Stimulated activated memory B cell treated with anti-CD40 and anti-IgM and Interleukin-4, amounts not matched to agents 10 μg/mL and 1 μg/mL and 100 μg/mL, for 72 hours (primary cell): ENCODE results near the gene TOP3A.

Source experiments
- ATAC-seq: fragments of 150-1000 bp; cut with Tn5 transposase; 2 replicates; pipeline ENCODE4 v1.10.0; 2021
- H3K27ac Mint-ChIP-seq: one replicate; pipeline ENCODE4 v1.8.0; 2022; ENCODE audit warnings: mild to moderate bottlenecking, mixed read lengths
- H3K27me3 Mint-ChIP-seq: one replicate; pipeline ENCODE4 v1.8.0; 2022; ENCODE audit warnings: mixed read lengths
- H3K36me3 Mint-ChIP-seq: one replicate; pipeline ENCODE4 v1.8.0; 2022; ENCODE audit warnings: mixed read lengths
- H3K4me1 Mint-ChIP-seq: one replicate; pipeline ENCODE4 v1.8.0; 2022; ENCODE audit warnings: mixed read lengths
- H3K4me3 Mint-ChIP-seq: one replicate; pipeline ENCODE4 v1.8.0; 2022; ENCODE audit warnings: mild to moderate bottlenecking, moderate library complexity, mixed read lengths
- H3K9me3 Mint-ChIP-seq: one replicate; pipeline ENCODE4 v1.8.0; 2022; ENCODE audit warnings: mixed read lengths

Gene TOP3A

DNA sequence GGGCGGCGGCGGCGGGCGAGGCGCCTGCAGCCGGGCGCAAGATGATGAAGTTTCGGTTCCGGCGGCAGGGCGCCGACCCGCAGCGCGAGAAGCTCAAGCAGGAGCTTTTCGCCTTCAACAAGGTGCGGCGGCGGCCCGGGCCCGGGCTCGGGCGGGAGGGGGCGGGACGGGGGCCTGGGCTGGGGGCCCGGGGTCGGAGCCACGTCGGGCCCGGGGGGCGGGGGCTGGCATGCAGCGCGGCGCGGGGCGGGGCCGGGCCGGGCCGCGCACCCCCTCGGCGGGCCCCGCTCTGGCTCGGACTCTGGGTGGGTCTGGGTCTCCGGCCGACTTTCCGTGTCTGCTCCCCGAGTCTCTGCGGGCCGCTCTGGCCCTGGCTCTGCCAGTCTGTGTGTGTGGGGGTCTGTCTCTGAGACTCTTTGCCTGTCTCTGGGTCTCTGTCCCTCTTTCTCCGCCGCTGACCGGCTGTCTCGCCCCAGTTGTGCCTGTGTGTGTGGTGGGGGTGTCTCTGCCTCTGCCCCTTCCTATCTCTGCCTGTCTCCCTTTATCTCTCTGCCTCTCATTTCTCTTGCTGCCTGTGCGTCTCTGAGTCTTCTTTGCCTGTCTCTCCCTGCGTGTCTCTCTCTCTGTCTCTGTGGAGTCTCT, 89.0 kb downstream of the TOP3A start:
- peak; percentile 67 for ATAC-seq
- peak overlapping the region; percentile 88 for H3K4me3 Mint-ChIP-seq
- no peaks in the 10 kb centered on the region for H3K36me3 Mint-ChIP-seq
- no peaks in the 10 kb centered on the region for H3K27me3 Mint-ChIP-seq
- no peaks in the 10 kb centered on the region for H3K9me3 Mint-ChIP-seq
- H3K27ac Mint-ChIP-seq, result peak overlapping the region; percentile 77
- peaks cover 38% of the 10 kb centered on the region for H3K4me1 Mint-ChIP-seq

DNA sequence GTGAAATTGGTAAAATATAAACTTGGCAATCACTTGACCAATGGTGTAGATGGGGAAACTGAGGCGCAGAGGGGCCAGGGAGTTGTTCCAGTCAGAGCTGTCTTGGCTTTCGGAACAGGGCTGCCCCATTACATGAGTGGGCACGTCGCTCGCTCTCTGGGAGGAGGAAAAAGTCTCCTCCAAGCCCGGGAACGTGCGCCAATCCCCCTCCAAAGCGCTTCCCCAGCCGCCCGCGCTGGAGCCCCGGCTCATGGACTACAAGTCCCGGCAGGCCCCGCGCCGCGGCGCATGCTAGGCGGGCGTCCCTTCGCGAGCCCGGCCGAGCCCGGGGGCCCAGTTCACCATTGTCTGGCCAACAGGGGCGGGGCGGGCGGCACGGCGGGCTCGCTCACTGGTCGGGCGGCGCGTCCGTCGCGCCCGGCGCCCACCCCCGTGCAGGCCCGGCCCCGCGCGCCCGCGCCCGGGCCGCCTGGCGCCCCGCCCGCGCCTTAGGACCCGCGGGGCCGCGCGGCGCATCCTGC, 89.6 kb downstream of the TOP3A start, which contains the start of gene LLGL1:
LLGL1 (plus strand) TSS at position 515 of the 521 bp plus-strand sequence. CDS start 48 bp downstream, outside the sequence.
- peak within 1 kb of the TSS; percentile 77 for H3K27ac Mint-ChIP-seq
- no peaks in the 10 kb centered on the region for H3K36me3 Mint-ChIP-seq
- H3K4me3 Mint-ChIP-seq, result peak within 1 kb of the TSS; percentile 88
- H3K4me1 Mint-ChIP-seq, result peaks cover 40% of the 10 kb centered on the region
- no peaks in the 10 kb centered on the region for H3K27me3 Mint-ChIP-seq
- H3K9me3 Mint-ChIP-seq, result no peaks in the 10 kb centered on the region
- ATAC-seq, result peak; percentile 96

DNA sequence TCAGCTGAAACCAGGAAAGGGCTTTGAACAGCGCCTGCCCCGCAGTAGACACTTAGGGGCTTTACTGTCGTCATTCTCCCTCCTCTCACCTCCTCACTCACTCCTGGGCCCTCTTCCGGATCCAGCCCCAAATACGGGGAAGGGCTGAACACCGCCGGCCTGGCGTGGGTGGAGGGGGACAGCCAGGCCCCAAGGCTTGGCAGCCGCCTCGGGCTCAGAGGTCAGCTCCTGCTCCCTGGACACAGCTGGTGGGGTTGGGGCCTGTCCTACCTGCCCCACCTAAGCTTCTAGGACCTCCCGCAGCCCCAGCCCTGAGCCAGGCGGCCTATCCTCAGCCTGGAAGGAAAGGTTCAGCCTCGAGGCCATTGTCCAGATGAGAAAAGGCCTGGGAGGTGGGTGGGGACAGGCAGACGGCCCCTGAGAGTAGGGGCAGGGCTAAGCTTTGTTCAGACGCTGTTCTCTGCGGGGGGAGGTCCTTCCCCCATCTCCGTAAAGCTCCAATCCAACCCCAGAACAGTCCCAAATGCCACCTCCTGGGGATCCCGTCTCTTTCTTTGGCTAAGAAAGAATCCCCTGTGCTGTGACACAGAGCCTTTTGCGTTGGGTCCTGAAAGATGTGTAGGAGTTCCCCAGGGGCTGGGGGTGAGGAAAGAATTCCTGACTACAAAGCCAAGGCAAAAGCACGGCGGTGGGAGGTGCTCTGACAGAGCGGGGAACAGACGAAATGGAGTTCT, 90.2 kb downstream of the TOP3A start:
- ATAC-seq, result no peak
- no peaks in the 10 kb centered on the region for H3K27me3 Mint-ChIP-seq
- peak overlapping the region; percentile 71 for H3K4me3 Mint-ChIP-seq
- H3K27ac Mint-ChIP-seq, result no peak overlapping the region
- no peaks in the 10 kb centered on the region for H3K9me3 Mint-ChIP-seq
- peaks cover 40% of the 10 kb centered on the region for H3K4me1 Mint-ChIP-seq
- no peaks in the 10 kb centered on the region for H3K36me3 Mint-ChIP-seq

DNA sequence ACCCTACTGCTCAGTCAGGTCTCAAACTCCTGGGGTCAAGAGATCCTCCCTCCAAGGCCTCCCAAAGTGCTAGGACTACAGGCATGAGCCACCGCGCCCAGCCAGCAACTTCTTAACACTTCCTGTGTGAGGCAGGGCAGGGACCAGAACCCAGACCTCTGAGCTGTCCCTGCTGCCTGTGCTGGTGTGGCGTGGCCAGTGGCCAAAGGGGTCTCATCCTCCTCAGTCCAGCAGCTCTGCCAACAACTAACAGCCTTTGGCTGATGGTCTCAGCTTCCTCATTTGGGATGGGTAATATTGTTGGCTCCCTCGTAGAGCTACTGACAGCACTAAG, 90.8 kb downstream of the TOP3A start:
- peaks cover 40% of the 10 kb centered on the region for H3K4me1 Mint-ChIP-seq
- H3K36me3 Mint-ChIP-seq, result no peaks in the 10 kb centered on the region
- no peak overlapping the region for H3K4me3 Mint-ChIP-seq
- no peak overlapping the region for H3K27ac Mint-ChIP-seq
- H3K27me3 Mint-ChIP-seq, result no peaks in the 10 kb centered on the region
- H3K9me3 Mint-ChIP-seq, result no peaks in the 10 kb centered on the region
- ATAC-seq, result no peak
